Measurements from ENCODE around the gene ARHGAP24. TPM values are rescaled to one million over a fixed set of nuclear protein-coding genes. Genes with fewer than 3 reads are reported as not detected.

ARHGAP24 gene
- total RNA-seq, 2 donors from 2014 or later = 0.40 TPM; not detected in 1

DNA sequence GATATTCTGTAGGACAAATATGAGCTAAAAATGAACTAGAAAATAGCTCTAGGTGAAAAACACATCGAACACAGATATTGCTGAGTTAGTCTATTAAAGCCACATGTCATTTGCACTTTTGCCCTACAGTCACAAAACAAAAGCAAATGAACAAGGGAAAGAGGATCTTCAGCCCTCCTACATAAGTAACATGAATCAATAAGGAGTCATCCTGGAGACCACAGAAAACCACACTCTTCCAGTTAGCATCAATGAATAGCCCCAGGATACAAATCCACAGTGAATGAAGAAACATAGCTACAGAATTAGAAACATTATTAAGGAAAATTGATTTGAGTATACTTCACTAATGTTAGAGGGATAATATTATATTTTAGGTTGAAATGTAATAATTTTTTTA, 573.5 kb downstream of the ARHGAP24 start:
- no peak overlapping the region for H3K4me3 Mint-ChIP-seq
- no peaks in the 10 kb centered on the region for H3K36me3 Mint-ChIP-seq (ENCODE audit: low read depth)
- H3K9me3 Mint-ChIP-seq = no peaks in the 10 kb centered on the region
- H3K27ac Mint-ChIP-seq = no peak overlapping the region
- ATAC-seq (replicated peaks) = no peak
- no peaks in the 10 kb centered on the region for H3K4me1 Mint-ChIP-seq
- H3K27me3 Mint-ChIP-seq = no peaks in the 10 kb centered on the region

DNA sequence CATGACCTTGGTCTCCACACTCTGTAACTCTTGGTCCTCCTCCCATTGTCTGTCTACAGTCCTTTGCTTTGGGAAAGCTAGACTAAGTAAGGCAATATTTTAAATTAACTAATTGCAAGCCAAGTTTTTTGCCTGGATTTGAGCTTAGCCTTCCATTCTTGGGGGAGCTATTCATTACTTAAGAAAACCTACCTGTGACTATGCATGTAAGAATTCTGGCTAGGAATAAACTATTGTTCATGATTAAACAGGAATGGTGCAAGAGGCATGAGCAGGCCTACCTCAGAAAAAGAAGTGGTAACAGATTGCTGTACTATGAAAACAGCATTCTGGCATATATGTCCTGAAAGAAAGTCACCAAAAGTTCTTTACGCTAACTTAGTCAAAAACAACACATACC, 575.5 kb downstream of the ARHGAP24 start:
- Mint-ChIP-seq H3K36me3 (ENCODE audit: low read depth) (no peaks in the 10 kb centered on the region), H3K27ac (no peak overlapping the region), H3K27me3 (no peaks in the 10 kb centered on the region), H3K9me3 (no peaks in the 10 kb centered on the region), H3K4me3 (no peak overlapping the region), H3K4me1 (no peaks in the 10 kb centered on the region)
- ATAC-seq (replicated peaks) = no peak
